Astrocyte (in vitro differentiated cells and primary cell): Measurements from ENCODE around the gene ADGRA1. TPM values are rescaled to one million over a fixed set of nuclear protein-coding genes. Genes with fewer than 3 reads are reported as not detected.

ENCODE experiments used
- DNase-seq: peaks from one replicate; pipeline ENCODE4 v3.0.0-alpha.2; 2010; ENCODE audit warnings: low read depth
- FAIRE-seq: peaks from 2 replicates; lab custom pipeline; 2011; peaks lifted over from hg19 to GRCh38; lab: Jason Lieb, UNC
- H2AFZ ChIP-seq: 2 replicates; pipeline ENCODE4 v1.6.0; 2012; ENCODE audit warnings: low read depth, low read length, inconsistent platforms
- H3K27ac ChIP-seq: 2 replicates; pipeline ENCODE4 v1.5.1; 2011; ENCODE audit warnings: low read depth, low read length, inconsistent platforms
- H3K27me3 ChIP-seq: 2 replicates; pipeline ENCODE4 v1.6.0; 2011; ENCODE audit warnings: low read length, inconsistent platforms; ENCODE audit not compliant: insufficient read depth
- H3K36me3 ChIP-seq: 2 replicates; pipeline ENCODE4 v1.5.1; 2011; ENCODE audit warnings: low read length, inconsistent platforms; ENCODE audit not compliant: insufficient read depth
- H3K4me1 ChIP-seq: 2 replicates; pipeline ENCODE4 v1.5.1; 2011; ENCODE audit warnings: low read length, inconsistent platforms; ENCODE audit not compliant: insufficient read depth
- H3K4me2 ChIP-seq: 2 replicates; pipeline ENCODE4 v1.6.0; 2012; ENCODE audit warnings: low read length, inconsistent platforms
- H3K4me3 ChIP-seq: 2 replicates; pipeline ENCODE4 v1.5.1; 2011; ENCODE audit warnings: low read depth, mild to moderate bottlenecking, low read length, inconsistent platforms; ENCODE audit not compliant: insufficient read depth
- H3K79me2 ChIP-seq: 2 replicates; pipeline ENCODE4 v1.6.0; 2012; ENCODE audit warnings: mild to moderate bottlenecking, low read length, inconsistent platforms; ENCODE audit not compliant: insufficient read depth
- H3K9ac ChIP-seq: 2 replicates; pipeline ENCODE4 v1.6.0; 2012; ENCODE audit warnings: mild to moderate bottlenecking, low read length, inconsistent platforms
- H3K9me3 ChIP-seq: 2 replicates; pipeline ENCODE4 v1.5.1; 2012; ENCODE audit warnings: low read depth, mild to moderate bottlenecking, low read length, inconsistent platforms; ENCODE audit not compliant: insufficient read depth
- H4K20me1 ChIP-seq: 2 replicates; pipeline ENCODE4 v1.6.0; 2012; ENCODE audit warnings: low read length, inconsistent platforms; ENCODE audit not compliant: insufficient read depth
- H3K27ac Mint-ChIP-seq: one replicate; pipeline ENCODE4 v1.8.0; 2021; ENCODE audit warnings: mild to moderate bottlenecking, mixed read lengths; ENCODE audit not compliant: unreplicated experiment
- H3K27me3 Mint-ChIP-seq: one replicate; pipeline ENCODE4 v1.8.0; 2021; ENCODE audit warnings: low read depth, mixed read lengths; ENCODE audit not compliant: unreplicated experiment
- H3K36me3 Mint-ChIP-seq: one replicate; pipeline ENCODE4 v1.8.0; 2021; ENCODE audit warnings: low read depth, mixed read lengths; ENCODE audit not compliant: unreplicated experiment
- H3K4me1 Mint-ChIP-seq: one replicate; pipeline ENCODE4 v1.8.0; 2021; ENCODE audit warnings: low read depth, mixed read lengths; ENCODE audit not compliant: unreplicated experiment
- H3K4me3 Mint-ChIP-seq: one replicate; pipeline ENCODE4 v1.8.0; 2021; ENCODE audit warnings: mild to moderate bottlenecking, moderate library complexity, mixed read lengths; ENCODE audit not compliant: unreplicated experiment
- H3K9me3 Mint-ChIP-seq: one replicate; pipeline ENCODE4 v1.8.0; 2021; ENCODE audit warnings: mild to moderate bottlenecking, mixed read lengths; ENCODE audit not compliant: unreplicated experiment
- CTCF ChIP-seq: IDR thresholded peaks from 2 replicates; pipeline ENCODE4 v1.5.1; 2011; ENCODE audit warnings: low read depth, mild to moderate bottlenecking, inconsistent platforms, low read length, moderate library complexity; ENCODE audit not compliant: insufficient read depth
- EZH2 ChIP-seq: IDR thresholded peaks from 2 replicates; pipeline ENCODE4 v1.6.1; 2012; ENCODE audit warnings: mild to moderate bottlenecking, low read length, inconsistent platforms; ENCODE audit not compliant: insufficient read depth
- total RNA-seq: library from RNA; stranded (reverse); gene quantifications from 2 replicates; pipeline ENCODE4 v1.2.1, GENCODE V29; 2021

The ADGRA1 gene
- total RNA-seq, 1 donor from 2014 or later: not detected

GRCh38 chr10:133085251-133086125 is 2.2 kb upstream of the ADGRA1 start:
- no peaks in the 10 kb centered on the region for H4K20me1 ChIP-seq
- TF ChIP-seq EZH2 (no peak), CTCF (no peak)
- H3K27ac ChIP-seq: no peak overlapping the region
- peaks cover 42% of the 10 kb centered on the region for H3K27me3 Mint-ChIP-seq
- H2AFZ ChIP-seq: no peak overlapping the region
- FAIRE-seq: no peak
- no peak overlapping the region for H3K27ac Mint-ChIP-seq
- no peak overlapping the region for H3K4me2 ChIP-seq
- no peaks in the 10 kb centered on the region for H3K79me2 ChIP-seq
- H3K36me3 Mint-ChIP-seq: no peaks in the 10 kb centered on the region
- H3K4me1 ChIP-seq: no peaks in the 10 kb centered on the region
- H3K36me3 ChIP-seq: no peaks in the 10 kb centered on the region
- peaks cover 19% of the 10 kb centered on the region for H3K27me3 ChIP-seq
- no peak for DNase-seq
- H3K9me3 Mint-ChIP-seq: no peaks in the 10 kb centered on the region
- no peak overlapping the region for H3K4me3 ChIP-seq
- no peak overlapping the region for H3K9ac ChIP-seq
- no peaks in the 10 kb centered on the region for H3K9me3 ChIP-seq
- peaks cover 2% of the 10 kb centered on the region for H3K4me1 Mint-ChIP-seq
- H3K4me3 Mint-ChIP-seq: no peak overlapping the region

- peaks cover 43% of the 10 kb centered on the region for H3K27me3 Mint-ChIP-seq
- H3K4me2 ChIP-seq: no peak overlapping the region
- peaks cover under 1% of the 10 kb centered on the region for H3K9me3 Mint-ChIP-seq
- H3K9ac ChIP-seq: no peak overlapping the region
- H3K9me3 ChIP-seq: no peaks in the 10 kb centered on the region
- H3K4me1 ChIP-seq: no peaks in the 10 kb centered on the region
- peaks cover 19% of the 10 kb centered on the region for H3K27me3 ChIP-seq
- H3K36me3 Mint-ChIP-seq: no peaks in the 10 kb centered on the region
- no peak overlapping the region for H3K27ac Mint-ChIP-seq
- DNase-seq: no peak
- no peak overlapping the region for H3K4me3 Mint-ChIP-seq
- TF ChIP-seq EZH2 (no peak), CTCF (no peak)
- no peaks in the 10 kb centered on the region for H3K79me2 ChIP-seq
- H2AFZ ChIP-seq: no peak overlapping the region
- H4K20me1 ChIP-seq: no peaks in the 10 kb centered on the region
- no peak overlapping the region for H3K27ac ChIP-seq
- no peaks in the 10 kb centered on the region for H3K36me3 ChIP-seq
- H3K4me1 Mint-ChIP-seq: peaks cover 2% of the 10 kb centered on the region
- FAIRE-seq: no peak
- no peak overlapping the region for H3K4me3 ChIP-seq
Measured at GRCh38 chr10:133086247-133086646, 1.5 kb upstream of the ADGRA1 start.

GRCh38 chr10:133087045-133087678 is 562 bp upstream of the ADGRA1 start:
- peaks cover 19% of the 10 kb centered on the region for H3K27me3 ChIP-seq
- DNase-seq: no peak
- no peak for FAIRE-seq
- H4K20me1 ChIP-seq: no peaks in the 10 kb centered on the region
- no peaks in the 10 kb centered on the region for H3K36me3 Mint-ChIP-seq
- peaks cover 2% of the 10 kb centered on the region for H3K4me1 Mint-ChIP-seq
- H2AFZ ChIP-seq: no peak overlapping the region
- no peaks in the 10 kb centered on the region for H3K79me2 ChIP-seq
- H3K9ac ChIP-seq: no peak overlapping the region
- H3K9me3 ChIP-seq: no peaks in the 10 kb centered on the region
- no peak overlapping the region for H3K4me3 ChIP-seq
- no peaks in the 10 kb centered on the region for H3K36me3 ChIP-seq
- H3K9me3 Mint-ChIP-seq: peaks cover 1% of the 10 kb centered on the region
- no peak overlapping the region for H3K4me2 ChIP-seq
- no peak for TF ChIP-seq EZH2
- TF ChIP-seq CTCF: no peak
- H3K27me3 Mint-ChIP-seq: peaks cover 48% of the 10 kb centered on the region
- H3K27ac ChIP-seq: no peak overlapping the region
- H3K4me3 Mint-ChIP-seq: peak overlapping the region; percentile 47
- no peaks in the 10 kb centered on the region for H3K4me1 ChIP-seq
- H3K27ac Mint-ChIP-seq: no peak overlapping the region
